Endometrial microvascular endothelial cells (primary cell): ENCODE results near the gene INTS3. TPM values are rescaled to one million over a fixed set of nuclear protein-coding genes. Genes with fewer than 3 reads are reported as not detected.

ENCODE experiments used
- in situ Hi-C: cut with HindIII; loops from 2 replicates; pipeline ENCODE4 v1.10.0; 2017; ENCODE audit warnings: low sequenced_read_pairs, low pct_unique_long_range_greater_than_20kb; ENCODE audit errors: inconsistent ontology term
- total RNA-seq: library from RNA; depleted of rRNA; stranded (reverse); fragments of >200 nt; gene quantifications from one replicate; pipeline ENCODE4 v1.2.3, GENCODE V29; 2015; ENCODE audit errors: inconsistent ontology term

The INTS3 gene
- 21.0 TPM for total RNA-seq

DNA sequence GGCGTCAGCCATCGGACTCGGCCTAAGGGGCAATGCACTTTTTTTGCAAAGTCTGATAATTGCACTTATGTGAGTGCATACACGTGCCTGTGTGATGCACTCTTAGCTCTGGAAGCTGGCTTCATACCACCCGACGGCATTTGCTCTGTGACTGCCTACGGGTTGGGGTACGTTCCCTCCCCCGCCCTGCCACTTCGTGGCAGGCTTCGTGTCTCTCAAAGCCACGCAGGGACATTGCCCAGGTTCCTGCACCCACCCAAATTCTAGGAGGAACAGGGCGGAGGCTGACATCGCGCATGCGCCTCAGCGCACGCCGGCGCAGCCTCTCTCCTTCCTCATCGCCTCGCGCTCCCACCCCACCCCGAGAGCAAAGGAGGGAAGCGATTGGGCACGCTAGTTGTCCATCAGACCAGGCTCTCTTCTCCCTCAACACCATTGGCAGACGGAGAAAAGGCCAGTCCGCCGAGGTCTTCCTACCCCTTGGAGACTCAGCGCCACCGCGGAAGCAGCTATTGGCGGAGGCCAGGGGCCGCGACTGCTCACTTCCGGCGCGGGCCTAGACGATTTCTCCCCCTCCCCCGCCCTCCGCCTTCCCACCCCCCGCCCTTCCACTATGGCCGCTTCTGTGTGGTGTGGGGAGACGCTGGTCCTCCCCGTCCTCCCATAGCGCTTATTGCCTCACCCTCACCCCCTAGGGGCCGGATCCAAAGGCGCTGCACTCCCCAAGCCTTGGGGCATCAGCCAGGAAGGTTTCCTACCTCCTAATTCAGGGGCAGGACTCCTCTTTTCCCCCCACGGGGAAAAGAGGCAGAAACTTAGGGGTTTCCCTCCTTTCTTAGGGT lies at the start of gene INTS3:
Gene INTS3, plus strand, starts transcription at position 588 of the 842 bp plus-strand sequence. CDS start 585 bp downstream, outside the sequence.
- in situ Hi-C loops, result no loop called here

GRCh38 chr1:153678519-153679336 lies 49.1 kb upstream of the INTS3 start, which contains the start of gene NPR1:
TSS of gene NPR1 (plus strand) at chr1:153678688. CDS start at chr1:153679109, 421 bp downstream.
- in situ Hi-C loops, result no loop called here

- in situ Hi-C loops, result no loop called here
Measured at GRCh38 chr1:153679337-153680119, 48.3 kb upstream of the INTS3 start.

- in situ Hi-C loops, result no loop called here
Measured at GRCh38 chr1:153680120-153680403, 47.8 kb upstream of the INTS3 start.

DNA sequence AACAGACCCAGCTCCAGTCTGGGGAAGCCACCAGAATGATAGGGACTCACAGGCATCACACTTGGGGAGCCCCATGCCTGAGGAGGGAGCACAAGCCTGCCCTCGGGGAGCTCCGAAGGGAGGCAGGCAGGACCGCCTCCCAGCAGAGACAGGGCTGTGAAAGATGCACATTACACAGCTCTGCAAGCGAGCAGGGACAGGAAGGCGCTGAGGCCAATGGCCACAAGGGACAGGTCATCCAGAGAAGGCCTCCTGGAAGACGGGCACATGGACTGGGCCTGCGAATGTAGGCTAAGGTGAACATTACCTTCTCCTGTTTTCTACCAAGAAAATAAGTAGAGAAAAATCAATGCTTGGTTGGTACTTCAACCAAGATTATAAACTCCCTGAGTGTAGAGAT lies 45.1 kb upstream of the INTS3 start:
- in situ Hi-C loops, result no loop called here

- in situ Hi-C loops, result no loop called here
Measured at GRCh38 chr1:153683854-153684253, 44.0 kb upstream of the INTS3 start.

DNA sequence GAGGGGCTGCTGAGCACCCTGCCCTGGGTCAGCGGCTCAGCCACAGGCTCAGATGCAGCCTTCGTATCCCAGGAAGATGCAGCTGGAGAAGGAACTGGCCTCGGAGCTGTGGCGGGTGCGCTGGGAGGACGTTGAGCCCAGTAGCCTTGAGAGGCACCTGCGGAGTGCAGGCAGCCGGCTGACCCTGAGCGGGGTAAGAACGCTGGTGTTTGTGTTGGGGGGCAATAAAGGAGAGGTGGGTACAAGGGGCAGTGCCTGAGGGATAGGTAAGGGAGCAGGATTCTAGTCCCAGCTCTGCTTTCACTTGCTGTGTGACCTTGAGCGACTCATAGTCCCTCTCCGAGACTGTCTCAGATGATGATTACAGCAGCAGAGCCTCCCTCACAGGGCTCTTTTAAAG lies 43.0 kb upstream of the INTS3 start:
- in situ Hi-C loops, result no loop called here

DNA sequence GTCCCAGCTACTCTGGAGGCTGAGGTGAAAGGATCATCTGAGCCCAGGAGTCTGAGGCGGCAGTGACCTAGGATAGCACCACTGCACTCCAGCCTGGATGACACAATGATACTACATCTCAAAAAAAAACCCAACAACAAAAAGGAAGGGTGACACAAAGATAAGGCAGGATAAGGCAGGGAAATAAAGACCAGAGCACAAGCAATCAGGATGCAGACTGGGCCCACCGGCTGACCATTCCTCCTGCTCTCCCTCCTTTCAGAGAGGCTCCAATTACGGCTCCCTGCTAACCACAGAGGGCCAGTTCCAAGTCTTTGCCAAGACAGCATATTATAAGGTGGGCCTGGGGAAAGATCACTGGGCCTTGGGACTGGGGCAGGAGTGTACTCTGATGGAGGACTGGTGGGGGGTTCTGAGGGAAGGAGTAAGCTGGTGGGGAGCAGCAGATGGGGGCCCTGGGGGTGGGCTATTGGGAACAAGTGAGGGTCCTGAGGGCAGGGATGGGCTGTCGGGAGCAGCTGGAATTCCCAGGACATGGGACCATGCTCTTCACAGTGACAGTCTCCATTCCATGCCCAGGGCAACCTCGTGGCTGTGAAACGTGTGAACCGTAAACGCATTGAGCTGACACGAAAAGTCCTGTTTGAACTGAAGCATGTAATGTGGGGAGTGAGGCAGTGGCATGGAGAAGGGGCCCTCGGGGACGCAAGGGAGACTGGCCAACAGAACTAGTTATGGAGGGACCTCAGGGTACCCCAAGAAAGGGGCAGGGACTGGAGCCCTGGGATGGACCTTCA lies 42.1 kb upstream of the INTS3 start:
- in situ Hi-C loops, result no loop called here

- in situ Hi-C loops, result no loop called here
Measured at GRCh38 chr1:153687346-153688125, 40.3 kb upstream of the INTS3 start.

GRCh38 chr1:153688276-153688675 lies 39.6 kb upstream of the INTS3 start:
- in situ Hi-C loops, result no loop called here

DNA sequence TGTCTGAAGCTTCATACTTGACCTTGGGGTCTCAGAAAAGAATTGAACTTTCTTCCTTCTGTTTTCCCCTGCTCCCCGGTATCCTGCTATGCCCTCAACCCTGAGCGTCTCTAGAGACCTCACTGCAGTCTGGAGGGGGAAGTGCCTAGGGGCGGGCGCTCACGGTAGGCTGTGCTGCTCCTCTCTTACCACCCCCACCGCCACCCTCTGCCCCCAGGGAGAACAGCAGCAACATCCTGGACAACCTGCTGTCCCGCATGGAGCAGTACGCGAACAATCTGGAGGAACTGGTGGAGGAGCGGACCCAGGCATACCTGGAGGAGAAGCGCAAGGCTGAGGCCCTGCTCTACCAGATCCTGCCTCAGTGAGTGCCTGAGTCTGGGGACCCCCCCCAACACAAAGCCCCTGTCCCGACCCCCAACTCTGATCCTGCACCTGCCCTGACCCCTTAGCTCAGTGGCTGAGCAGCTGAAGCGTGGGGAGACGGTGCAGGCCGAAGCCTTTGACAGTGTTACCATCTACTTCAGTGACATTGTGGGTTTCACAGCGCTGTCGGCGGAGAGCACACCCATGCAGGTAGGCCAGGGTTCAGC lies 39.0 kb upstream of the INTS3 start:
- in situ Hi-C loops, result no loop called here

- in situ Hi-C loops, result no loop called here
Measured at GRCh38 chr1:153693466-153693865, 34.4 kb upstream of the INTS3 start.

DNA sequence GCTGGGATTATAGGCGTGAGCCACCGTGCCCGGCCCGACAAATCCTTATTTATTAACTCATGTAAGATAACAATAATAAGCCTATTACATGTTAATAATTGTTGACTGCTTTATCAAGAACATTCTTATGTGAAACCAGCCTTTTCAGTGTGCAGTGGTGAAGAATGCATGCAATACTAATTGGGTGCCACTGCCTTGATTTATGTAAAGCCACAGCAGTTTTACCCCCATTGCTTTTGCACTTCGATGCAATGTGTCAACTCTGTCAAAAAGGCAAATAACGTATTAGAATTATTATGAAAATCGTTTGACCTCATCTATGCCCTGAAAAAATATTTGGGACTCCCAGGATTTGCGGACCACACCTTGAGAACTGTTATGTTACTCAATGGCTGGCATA lies 31.1 kb upstream of the INTS3 start:
- in situ Hi-C loops, result no loop called here

- in situ Hi-C loops, result no loop called here
Measured at GRCh38 chr1:153697191-153698019, 30.4 kb upstream of the INTS3 start.

- in situ Hi-C loops, result no loop called here
Measured at GRCh38 chr1:153698020-153698922, 29.6 kb upstream of the INTS3 start.
